Measurements from ENCODE around the gene INVS. TPM values are rescaled to one million over a fixed set of nuclear protein-coding genes. Genes with fewer than 3 reads are reported as not detected.
"Not testable (repeated sequence)": the region's sequence is repeated elsewhere in the genome, so short reads cannot be mapped to it uniquely, and the experiment has no call there.

INVS gene
- total RNA-seq, 4 donors from 2014 or later: 28.0 to 42.6 (median 35.6) TPM

DNA sequence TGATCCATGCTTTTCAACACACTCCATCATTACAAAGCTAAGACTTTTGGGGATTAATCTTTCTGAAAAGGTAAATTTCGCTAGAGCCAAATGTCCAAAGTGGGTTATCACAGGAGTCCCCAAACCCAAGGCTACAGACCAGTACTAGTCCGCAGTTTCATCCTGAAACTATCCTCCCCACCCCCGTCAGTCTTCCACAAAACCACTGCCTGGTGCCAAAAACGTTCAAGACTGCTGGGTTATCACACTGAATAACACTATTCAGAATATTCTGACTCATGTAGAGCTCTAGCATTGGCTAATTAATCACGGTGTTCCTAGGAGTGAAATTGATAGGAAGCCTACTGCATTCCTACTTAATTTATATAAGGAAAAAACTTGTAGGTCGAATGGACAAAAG lies 24.9 kb upstream of the INVS start:
- Histone ChIP-seq H3K27ac (no peak overlapping the region), H3K36me3 (no peaks in the 10 kb centered on the region), H3K4me1 (peaks cover 0 to 40% (median 0%) of the 10 kb centered on the region in 4 donors), H3K4me3 (no peak overlapping the region), H3K9me3 (no peaks in the 10 kb centered on the region), H3K27me3 (no peaks in the 10 kb centered on the region)
- no peak for DNase-seq (ENCODE audit: low spot score in 2 of 2)
- TF ChIP-seq, protein P1, sequence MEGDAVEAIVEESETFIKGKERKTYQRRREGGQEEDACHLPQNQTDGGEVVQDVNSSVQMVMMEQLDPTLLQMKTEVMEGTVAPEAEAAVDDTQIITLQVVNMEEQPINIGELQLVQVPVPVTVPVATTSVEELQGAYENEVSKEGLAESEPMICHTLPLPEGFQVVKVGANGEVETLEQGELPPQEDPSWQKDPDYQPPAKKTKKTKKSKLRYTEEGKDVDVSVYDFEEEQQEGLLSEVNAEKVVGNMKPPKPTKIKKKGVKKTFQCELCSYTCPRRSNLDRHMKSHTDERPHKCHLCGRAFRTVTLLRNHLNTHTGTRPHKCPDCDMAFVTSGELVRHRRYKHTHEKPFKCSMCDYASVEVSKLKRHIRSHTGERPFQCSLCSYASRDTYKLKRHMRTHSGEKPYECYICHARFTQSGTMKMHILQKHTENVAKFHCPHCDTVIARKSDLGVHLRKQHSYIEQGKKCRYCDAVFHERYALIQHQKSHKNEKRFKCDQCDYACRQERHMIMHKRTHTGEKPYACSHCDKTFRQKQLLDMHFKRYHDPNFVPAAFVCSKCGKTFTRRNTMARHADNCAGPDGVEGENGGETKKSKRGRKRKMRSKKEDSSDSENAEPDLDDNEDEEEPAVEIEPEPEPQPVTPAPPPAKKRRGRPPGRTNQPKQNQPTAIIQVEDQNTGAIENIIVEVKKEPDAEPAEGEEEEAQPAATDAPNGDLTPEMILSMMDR (IDR thresholded peaks at IDR 0.05): no peak
- TF ChIP-seq POLR2A (IDR thresholded peaks at IDR 0.05) (no peak), EP300 (IDR thresholded peaks at IDR 0.05) (no peak)
- WGBS, 2 donors: 56 to 58% methylated on average over 6 of the region's 6 CpGs

DNA sequence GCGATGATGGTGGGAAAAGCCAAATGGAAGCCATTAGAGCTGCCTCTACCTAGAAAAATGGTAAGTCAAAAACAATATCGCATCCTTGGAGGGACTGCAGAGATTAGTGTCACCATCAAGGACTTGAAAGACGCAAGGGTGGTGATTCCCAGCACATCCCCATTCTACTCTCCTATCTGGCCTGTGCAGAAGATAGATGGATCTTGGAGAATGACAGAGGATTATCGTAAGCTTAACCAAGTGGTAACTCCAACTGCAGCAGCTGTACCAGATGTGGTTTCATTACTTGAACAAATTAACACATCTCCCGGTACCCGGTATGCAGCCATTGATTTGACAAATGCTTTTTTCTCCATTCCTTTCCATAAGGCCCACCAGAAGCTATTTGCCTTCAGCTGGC lies 24.1 kb upstream of the INVS start:
- DNase-seq (ENCODE audit: low spot score in 2 of 2): no peak
- WGBS, 2 donors: 95 to 97% methylated on average over 6 of the region's 6 CpGs
- Histone ChIP-seq H3K4me3 (no peak overlapping the region), H3K36me3 (no peaks in the 10 kb centered on the region), H3K9me3 (no peaks in the 10 kb centered on the region), H3K27me3 (no peaks in the 10 kb centered on the region), H3K27ac (no peak overlapping the region), H3K4me1 (peaks cover 0 to 40% (median 0%) of the 10 kb centered on the region in 4 donors)
- TF ChIP-seq EP300 (IDR thresholded peaks at IDR 0.05) (no peak), POLR2A (IDR thresholded peaks at IDR 0.05) (no peak)
- TF ChIP-seq, protein P1 (IDR thresholded peaks at IDR 0.05): no peak

DNA sequence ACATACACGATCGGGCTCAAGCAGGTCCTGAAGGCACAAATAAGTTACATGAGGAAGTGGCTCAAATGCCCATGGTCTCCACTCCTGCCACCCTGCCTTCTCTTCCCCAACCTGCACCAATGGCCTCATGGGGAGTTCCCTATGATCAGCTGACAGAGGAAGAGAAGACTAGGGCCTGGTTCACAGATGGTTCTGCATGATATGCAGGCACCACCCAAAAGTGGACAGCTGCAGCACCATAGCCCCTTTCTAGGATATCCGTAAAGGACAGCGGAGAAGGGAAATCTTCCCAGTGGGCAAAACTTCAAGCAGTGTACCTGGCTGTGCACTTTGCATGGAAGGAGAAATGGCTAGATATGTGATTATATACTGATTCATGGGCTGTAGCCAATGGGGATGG lies 22.8 kb upstream of the INVS start:
- H3K36me3 ChIP-seq; DNase-seq (ENCODE audit: low spot score in 2 of 2); H3K27me3 ChIP-seq; H3K9me3 ChIP-seq; H3K27ac ChIP-seq; H3K4me3 ChIP-seq: not testable (repeated sequence)
- WGBS, 2 donors: 92 to 98% methylated on average over 4 of the region's 4 CpGs
- H3K4me1 ChIP-seq: peaks cover 0 to 37% (median 0%) of the 10 kb centered on the region in 4 donors

DNA sequence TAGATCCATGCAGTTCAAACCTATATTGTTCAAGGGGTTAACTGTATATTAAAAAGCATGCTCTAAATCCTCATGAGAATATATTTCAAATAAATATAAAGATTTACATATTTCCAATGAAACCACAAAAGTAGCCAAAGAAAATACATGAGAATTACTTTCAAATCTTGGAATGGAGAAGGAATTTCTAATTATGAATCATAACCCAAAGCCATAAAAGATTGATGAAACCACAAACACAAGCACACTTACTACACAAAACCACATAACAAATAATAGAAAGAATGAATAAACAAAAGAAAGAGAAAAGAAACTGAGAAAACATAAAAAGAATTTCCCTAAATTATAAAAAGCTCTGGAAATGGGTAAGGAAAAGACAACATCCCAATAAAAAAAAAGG lies 16.3 kb upstream of the INVS start:
- DNase-seq (ENCODE audit: low spot score in 2 of 2): no peak
- Histone ChIP-seq H3K4me3 (no peak overlapping the region), H3K27ac (no peak overlapping the region), H3K36me3 (no peaks in the 10 kb centered on the region), H3K4me1 (peaks cover 0 to 29% (median 15%) of the 10 kb centered on the region in 4 donors), H3K9me3 (no peaks in the 10 kb centered on the region), H3K27me3 (no peaks in the 10 kb centered on the region)
- TF ChIP-seq, protein P1 (IDR thresholded peaks at IDR 0.05): no peak
- no peak for TF ChIP-seq EP300 (IDR thresholded peaks at IDR 0.05)
- no peak for TF ChIP-seq POLR2A (IDR thresholded peaks at IDR 0.05)

DNA sequence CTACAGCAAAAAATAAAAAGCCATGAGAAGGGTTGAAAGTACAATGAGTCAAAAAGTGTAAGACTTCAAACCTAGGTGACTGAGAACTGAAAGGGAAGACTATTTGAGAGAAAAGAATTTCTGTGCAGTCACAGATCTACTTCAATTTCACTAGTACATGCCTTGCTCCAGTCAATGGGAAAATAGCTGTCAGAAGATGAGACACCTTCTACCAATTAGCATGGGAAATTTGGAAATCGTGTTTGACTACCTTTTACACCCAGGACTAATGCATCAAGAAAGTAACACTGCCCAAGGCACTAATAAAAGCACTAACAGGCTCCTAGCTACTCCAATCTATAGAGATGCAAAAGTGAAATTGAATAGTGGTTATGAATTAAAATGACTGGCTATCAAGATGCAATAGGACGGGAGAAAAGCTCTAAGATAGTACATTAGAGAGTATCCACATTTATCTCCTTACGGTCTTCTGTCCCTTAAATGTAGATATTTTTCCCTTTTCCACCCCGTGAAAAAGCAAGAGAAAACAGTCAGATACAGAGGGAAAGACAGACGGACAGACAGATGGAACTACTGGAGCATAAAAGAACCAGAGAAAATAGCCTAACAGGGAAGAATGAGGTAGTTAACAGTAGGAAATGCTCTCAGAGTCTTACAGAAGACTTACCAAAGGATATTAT lies 15.5 kb upstream of the INVS start:
- H3K36me3 ChIP-seq: no peaks in the 10 kb centered on the region
- H3K4me3 ChIP-seq: no peak overlapping the region
- no peaks in the 10 kb centered on the region for H3K27me3 ChIP-seq
- no peak overlapping the region for H3K27ac ChIP-seq
- H3K9me3 ChIP-seq: no peaks in the 10 kb centered on the region
- TF ChIP-seq EP300 (IDR thresholded peaks at IDR 0.05) (no peak), POLR2A (IDR thresholded peaks at IDR 0.05) (no peak)
- TF ChIP-seq, protein P1 (IDR thresholded peaks at IDR 0.05): no peak
- no peak for DNase-seq (ENCODE audit: low spot score in 2 of 2)
- WGBS, 2 donors: 82 to 84% methylated on average over 5 of the region's 5 CpGs
- peaks cover 0 to 34% (median 15%) of the 10 kb centered on the region in 4 donors for H3K4me1 ChIP-seq

DNA sequence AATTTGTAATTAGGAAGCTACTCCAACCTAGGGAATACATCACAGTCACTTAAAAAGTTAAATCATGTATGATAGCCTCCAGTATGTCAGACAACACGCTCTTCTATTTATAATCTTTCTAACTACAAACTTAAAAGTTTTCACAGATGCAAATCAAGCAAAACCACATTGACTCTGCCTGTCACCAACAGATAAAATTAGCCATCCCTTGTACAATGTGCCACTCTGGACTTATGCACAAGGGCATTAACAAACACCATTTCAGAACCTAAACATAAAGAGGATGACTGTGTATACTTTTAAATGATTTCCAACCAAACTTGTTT lies 15.0 kb upstream of the INVS start:
- no peak overlapping the region for H3K27ac ChIP-seq
- DNase-seq (ENCODE audit: low spot score in 2 of 2): no peak
- no peaks in the 10 kb centered on the region for H3K27me3 ChIP-seq
- 68 to 90% methylated on average over 1 of the region's 1 CpG for WGBS, 2 donors
- H3K4me3 ChIP-seq: no peak overlapping the region
- peaks cover 0 to 37% (median 15%) of the 10 kb centered on the region in 4 donors for H3K4me1 ChIP-seq
- no peaks in the 10 kb centered on the region for H3K36me3 ChIP-seq
- no peaks in the 10 kb centered on the region for H3K9me3 ChIP-seq
- TF ChIP-seq, protein P1 (IDR thresholded peaks at IDR 0.05): no peak
- TF ChIP-seq POLR2A (IDR thresholded peaks at IDR 0.05) (no peak), EP300 (IDR thresholded peaks at IDR 0.05) (no peak)
